Naive B cell (primary cell): ENCODE measurements around the gene TRDN. TPM values are rescaled to one million over a fixed set of nuclear protein-coding genes. Genes with fewer than 3 reads are reported as not detected.
"Not testable (repeated sequence)": the region's sequence is repeated elsewhere in the genome, so short reads cannot be mapped to it uniquely, and the experiment has no call there.

Experiments used
- ATAC-seq, 2 donors: fragments of 150-1000 bp; cut with Tn5 transposase; 2 replicates each; pipeline ENCODE4 v1.10.0; 2021; ENCODE audit warnings: low read depth in 2 of 2, mild to moderate bottlenecking in 2 of 2, moderate library complexity in 2 of 2
- DNase-seq: peaks from one replicate; pipeline ENCODE4 v3.0.0; 2022
- H3K27ac Mint-ChIP-seq, 6 donors: one replicate each; pipeline ENCODE4 v1.8.0; 2020 to 2022; ENCODE audit warnings: mild to moderate bottlenecking in 6 of 6, mixed read lengths in 6 of 6, moderate library complexity in 5 of 6, inconsistent platforms in 2 of 6
- H3K27me3 Mint-ChIP-seq, 3 donors: one replicate each; pipeline ENCODE4 v1.8.0; 2021 to 2022; ENCODE audit warnings: mixed read lengths in 3 of 3, mild to moderate bottlenecking in 1 of 3
- H3K36me3 Mint-ChIP-seq, 2 donors: one replicate each; pipeline ENCODE4 v1.8.0; 2020 to 2022; ENCODE audit warnings: mixed read lengths in 2 of 2, inconsistent platforms in 1 of 2, mild to moderate bottlenecking in 1 of 2
- H3K4me1 Mint-ChIP-seq, 3 donors: one replicate each; pipeline ENCODE4 v1.8.0; 2020 to 2022; ENCODE audit warnings: mixed read lengths in 3 of 3, inconsistent platforms in 1 of 3, mild to moderate bottlenecking in 1 of 3, moderate library complexity in 1 of 3
- H3K4me3 Mint-ChIP-seq, 8 donors: one replicate each; pipeline ENCODE4 v1.8.0; 2020 to 2022; ENCODE audit warnings: mild to moderate bottlenecking in 8 of 8, mixed read lengths in 8 of 8, moderate library complexity in 8 of 8, inconsistent platforms in 2 of 8
- H3K9me3 Mint-ChIP-seq, 7 donors: one replicate each; pipeline ENCODE4 v1.8.0; 2020 to 2022; ENCODE audit warnings: mixed read lengths in 7 of 7, mild to moderate bottlenecking in 5 of 7, inconsistent platforms in 2 of 7, moderate library complexity in 1 of 7
- polyA plus RNA-seq, 6 donors: library from polyadenylated mRNA; unstranded; fragments of 300-500 nt; fragmentation: Illumina TruSeq; gene quantifications; one replicate each; pipeline ENCODE4 v1.2.3, GENCODE V29; 2021; ENCODE audit warnings: low read depth in 6 of 6

TRDN gene
- polyA plus RNA-seq, 6 donors from 2014 or later: not detected

- Mint-ChIP-seq H3K27me3 (no peaks in the 10 kb centered on the region), H3K9me3 (no peaks in the 10 kb centered on the region), H3K4me1 (no peaks in the 10 kb centered on the region), H3K4me3 (no peak overlapping the region), H3K27ac (no peak overlapping the region), H3K36me3 (no peaks in the 10 kb centered on the region)
- ATAC-seq (no peak), DNase-seq (no peak)
Observed at GRCh38 chr6:123610779-123611178, 26.0 kb downstream of the TRDN start.

GRCh38 chr6:123604067-123604466, 32.7 kb downstream of the TRDN start:
- DNase-seq (no peak), ATAC-seq (no peak)
- Mint-ChIP-seq H3K4me3 (no peak overlapping the region), H3K27ac (no peak overlapping the region), H3K36me3 (no peaks in the 10 kb centered on the region), H3K9me3 (peaks cover 0 to 5% (median 0%) of the 10 kb centered on the region in 7 donors), H3K4me1 (no peaks in the 10 kb centered on the region), H3K27me3 (no peaks in the 10 kb centered on the region)

GRCh38 chr6:123598011-123598410, 38.7 kb downstream of the TRDN start:
- H3K27me3 Mint-ChIP-seq: no peaks in the 10 kb centered on the region
- peaks cover 0 to 2% (median 0%) of the 10 kb centered on the region in 7 donors for H3K9me3 Mint-ChIP-seq
- H3K27ac Mint-ChIP-seq: no peak overlapping the region
- H3K4me1 Mint-ChIP-seq: no peaks in the 10 kb centered on the region
- ATAC-seq: no peak
- no peak for DNase-seq
- H3K4me3 Mint-ChIP-seq: no peak overlapping the region
- H3K36me3 Mint-ChIP-seq: no peaks in the 10 kb centered on the region

GRCh38 chr6:123594776-123595175, 42.0 kb downstream of the TRDN start:
- Mint-ChIP-seq H3K9me3 (no peaks in the 10 kb centered on the region), H3K4me3 (no peak overlapping the region), H3K27ac (no peak overlapping the region), H3K4me1 (no peaks in the 10 kb centered on the region), H3K27me3 (no peaks in the 10 kb centered on the region), H3K36me3 (no peaks in the 10 kb centered on the region)
- ATAC-seq (no peak), DNase-seq (no peak)

GRCh38 chr6:123592426-123592825, 44.3 kb downstream of the TRDN start:
- peaks cover 0 to 3% (median 0%) of the 10 kb centered on the region in 7 donors for H3K9me3 Mint-ChIP-seq

GRCh38 chr6:123589973-123590372, 46.8 kb downstream of the TRDN start:
- H3K27me3 Mint-ChIP-seq: no peaks in the 10 kb centered on the region
- no peak overlapping the region for H3K27ac Mint-ChIP-seq
- H3K9me3 Mint-ChIP-seq: peaks cover 0 to 18% (median 3%) of the 10 kb centered on the region in 7 donors
- DNase-seq: no peak
- no peak for ATAC-seq
- no peak overlapping the region for H3K4me3 Mint-ChIP-seq
- no peaks in the 10 kb centered on the region for H3K4me1 Mint-ChIP-seq
- no peaks in the 10 kb centered on the region for H3K36me3 Mint-ChIP-seq

More at GRCh38 chr6:123592426-123592825, 44.3 kb downstream of the TRDN start:
- Mint-ChIP-seq H3K36me3 (no peaks in the 10 kb centered on the region), H3K27ac (no peak overlapping the region), H3K4me3 (no peak overlapping the region), H3K27me3 (no peaks in the 10 kb centered on the region), H3K4me1 (no peaks in the 10 kb centered on the region)
- no peak for ATAC-seq
- no peak for DNase-seq

- Mint-ChIP-seq H3K4me1 (no peaks in the 10 kb centered on the region), H3K27ac (no peak overlapping the region), H3K36me3 (no peaks in the 10 kb centered on the region), H3K9me3 (peaks cover 0 to 24% (median 3%) of the 10 kb centered on the region in 7 donors), H3K27me3 (no peaks in the 10 kb centered on the region), H3K4me3 (no peak overlapping the region)
- no peak for DNase-seq
- ATAC-seq: no peak
Observed at GRCh38 chr6:123589317-123589716, 47.4 kb downstream of the TRDN start.

- Mint-ChIP-seq H3K27ac (no peak overlapping the region), H3K9me3 (peaks cover 0 to 30% (median 3%) of the 10 kb centered on the region in 7 donors), H3K36me3 (no peaks in the 10 kb centered on the region), H3K4me3 (no peak overlapping the region), H3K27me3 (no peaks in the 10 kb centered on the region), H3K4me1 (no peaks in the 10 kb centered on the region)
- DNase-seq: no peak
- ATAC-seq: no peak
Observed at GRCh38 chr6:123588546-123588895, 48.2 kb downstream of the TRDN start.

GRCh38 chr6:123587838-123588545, 48.8 kb downstream of the TRDN start:
- Mint-ChIP-seq H3K36me3 (no peaks in the 10 kb centered on the region), H3K27ac (no peak overlapping the region), H3K4me1 (no peaks in the 10 kb centered on the region), H3K9me3 (peaks cover 0 to 31% (median 3%) of the 10 kb centered on the region in 7 donors), H3K4me3 (no peak overlapping the region), H3K27me3 (no peaks in the 10 kb centered on the region)
- no peak for DNase-seq
- ATAC-seq: no peak

- not testable (repeated sequence) for H3K27me3 Mint-ChIP-seq, DNase-seq, H3K4me1 Mint-ChIP-seq, H3K4me3 Mint-ChIP-seq, H3K36me3 Mint-ChIP-seq, ATAC-seq
- Mint-ChIP-seq H3K9me3 (peaks cover 0 to 31% (median 5%) of the 10 kb centered on the region in 7 donors), H3K27ac (peak overlapping the region in 1 of 6 donors; percentile 27)
Observed at GRCh38 chr6:123587407-123587806, 49.3 kb downstream of the TRDN start.

GRCh38 chr6:123580331-123580730, 56.4 kb downstream of the TRDN start:
- Mint-ChIP-seq H3K36me3 (no peaks in the 10 kb centered on the region), H3K4me3 (no peak overlapping the region), H3K27ac (no peak overlapping the region), H3K9me3 (peaks cover 0 to 27% (median 3%) of the 10 kb centered on the region in 7 donors), H3K27me3 (no peaks in the 10 kb centered on the region), H3K4me1 (no peaks in the 10 kb centered on the region)
- no peak for ATAC-seq
- no peak for DNase-seq

GRCh38 chr6:123575188-123575587, 61.6 kb downstream of the TRDN start:
- ATAC-seq: no peak
- H3K27ac Mint-ChIP-seq: no peak overlapping the region

GRCh38 chr6:123570813-123571684, 65.7 kb downstream of the TRDN start:
- H3K4me1 Mint-ChIP-seq: no peaks in the 10 kb centered on the region
- no peak for ATAC-seq
- no peaks in the 10 kb centered on the region for H3K27me3 Mint-ChIP-seq
- H3K27ac Mint-ChIP-seq: no peak overlapping the region
- H3K4me3 Mint-ChIP-seq: no peak overlapping the region
- no peak for DNase-seq
- no peaks in the 10 kb centered on the region for H3K36me3 Mint-ChIP-seq
- peaks cover 0 to 3% (median 0%) of the 10 kb centered on the region in 7 donors for H3K9me3 Mint-ChIP-seq

More at GRCh38 chr6:123575188-123575587, 61.6 kb downstream of the TRDN start:
- Mint-ChIP-seq H3K27me3 (no peaks in the 10 kb centered on the region), H3K36me3 (no peaks in the 10 kb centered on the region), H3K4me3 (no peak overlapping the region), H3K4me1 (no peaks in the 10 kb centered on the region), H3K9me3 (peaks cover 0 to 3% (median 0%) of the 10 kb centered on the region in 7 donors)
- no peak for DNase-seq

- no peak for ATAC-seq
Observed at GRCh38 chr6:123569575-123569974, 67.2 kb downstream of the TRDN start.

More at GRCh38 chr6:123569575-123569974, 67.2 kb downstream of the TRDN start:
- Mint-ChIP-seq H3K27me3 (no peaks in the 10 kb centered on the region), H3K36me3 (no peaks in the 10 kb centered on the region), H3K4me1 (no peaks in the 10 kb centered on the region), H3K4me3 (no peak overlapping the region), H3K9me3 (peaks cover 0 to 3% (median 0%) of the 10 kb centered on the region in 7 donors), H3K27ac (no peak overlapping the region)
- DNase-seq: no peak
